GM19035 (cell line): ENCODE results near the gene YY1.
"Not testable (repeated sequence)": the region's sequence is repeated elsewhere in the genome, so short reads cannot be mapped to it uniquely, and the experiment has no call there.

ENCODE experiments used
- ATAC-seq: cut with Tn5 transposase; IDR thresholded peaks from one replicate; pipeline ENCODE4 v1.9.1; 2021; ENCODE audit not compliant: unreplicated experiment

Gene YY1

DNA sequence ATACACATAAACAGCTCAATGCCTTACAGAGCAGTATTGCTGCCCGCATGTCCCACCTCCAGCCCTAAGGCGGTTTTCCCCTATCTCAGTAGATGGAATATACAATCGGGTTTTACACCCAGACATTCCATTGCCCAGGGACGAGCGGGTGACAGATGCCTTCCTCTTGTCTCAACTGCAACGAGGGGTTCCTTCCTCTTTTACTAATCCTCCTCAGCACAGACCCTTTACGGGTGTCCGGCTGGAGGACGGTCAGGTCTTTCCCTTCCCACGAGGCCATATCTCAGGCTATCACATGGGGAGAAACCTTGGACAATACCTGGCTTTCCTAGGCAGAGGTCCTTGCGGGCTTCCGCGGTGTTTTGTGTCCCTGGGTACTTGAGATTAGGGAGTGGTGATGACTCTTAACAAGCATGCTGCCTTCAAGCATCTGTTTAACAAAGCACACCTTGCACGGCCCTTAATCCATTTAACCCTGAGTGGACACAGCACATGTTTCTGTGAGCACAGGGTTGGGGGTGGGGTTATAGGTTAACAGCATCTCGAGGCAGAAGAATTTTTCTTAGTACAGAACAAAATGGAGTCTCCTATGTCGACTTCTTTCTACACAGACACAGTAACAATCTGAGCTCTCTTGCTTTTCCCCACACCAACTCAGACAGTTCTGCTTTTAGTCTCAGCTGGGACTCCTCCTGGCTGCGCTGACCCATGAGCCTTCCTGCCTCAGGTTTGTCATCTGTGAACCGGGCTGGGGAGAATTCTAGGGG is 73.3 kb downstream of the YY1 start:
- not testable (repeated sequence) for ATAC-seq

DNA sequence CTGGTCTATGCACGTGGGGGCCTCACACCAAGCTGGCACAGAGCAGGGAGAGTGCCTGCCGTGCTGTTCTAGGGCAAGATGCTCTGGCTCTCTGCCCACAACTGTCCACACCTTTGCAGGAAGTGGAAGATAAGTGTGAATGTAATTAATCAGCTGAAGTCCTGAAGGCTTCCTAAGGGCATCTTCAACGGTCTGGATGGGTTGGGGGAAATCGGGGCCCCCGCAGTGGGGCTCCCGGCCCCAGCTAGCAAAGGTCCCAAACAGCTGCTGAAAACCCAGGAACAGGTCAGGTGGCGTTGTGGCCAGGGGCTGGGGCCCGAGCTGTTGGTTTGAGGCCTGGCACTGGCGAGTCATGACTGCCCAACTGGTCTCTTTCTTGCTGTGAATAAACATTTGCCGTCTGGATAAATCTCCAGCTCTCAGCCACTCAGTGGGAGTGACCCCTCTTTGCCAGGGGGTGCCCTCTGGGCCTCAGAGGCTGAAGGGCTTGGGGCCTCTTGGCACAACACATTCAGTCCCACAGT is 74.0 kb downstream of the YY1 start:
- no peak for ATAC-seq

DNA sequence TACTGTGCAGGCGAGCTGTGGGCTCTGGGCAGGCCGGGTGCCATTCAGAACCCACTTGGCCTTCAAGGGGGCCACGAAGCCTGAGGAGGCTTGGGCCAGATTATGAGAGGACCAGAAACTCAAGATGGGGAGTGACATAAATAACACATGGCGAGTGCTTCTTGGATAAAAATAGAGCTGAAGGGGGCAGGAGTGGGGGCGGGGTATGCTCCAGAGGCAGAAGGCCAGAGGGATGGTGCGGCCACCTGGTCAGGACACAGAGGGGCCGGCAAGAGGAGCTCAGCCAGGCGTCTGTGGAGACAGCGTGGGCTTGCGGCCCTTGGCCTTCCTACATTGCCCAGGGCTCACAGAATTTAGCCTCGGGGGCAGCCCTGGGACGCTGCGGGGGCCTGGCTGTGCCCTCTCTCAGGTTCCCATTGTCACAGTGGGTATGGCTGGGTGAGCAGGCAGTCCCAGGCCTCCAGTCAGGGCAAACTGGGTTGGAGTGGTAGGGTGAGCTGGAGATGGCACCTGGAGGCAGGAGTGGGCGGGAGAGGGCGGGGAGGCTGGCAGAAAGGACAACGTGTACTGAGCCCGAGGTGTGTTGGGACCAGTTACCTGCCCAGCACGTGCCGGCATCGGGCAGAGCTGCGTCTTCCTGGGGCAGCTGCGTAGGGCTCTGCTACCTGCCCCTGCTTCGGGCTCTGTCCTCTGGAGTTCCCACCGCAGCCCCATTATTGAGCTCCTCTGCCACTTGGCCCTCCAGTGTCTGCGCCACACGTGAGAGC is 74.7 kb downstream of the YY1 start:
- ATAC-seq: no peak

DNA sequence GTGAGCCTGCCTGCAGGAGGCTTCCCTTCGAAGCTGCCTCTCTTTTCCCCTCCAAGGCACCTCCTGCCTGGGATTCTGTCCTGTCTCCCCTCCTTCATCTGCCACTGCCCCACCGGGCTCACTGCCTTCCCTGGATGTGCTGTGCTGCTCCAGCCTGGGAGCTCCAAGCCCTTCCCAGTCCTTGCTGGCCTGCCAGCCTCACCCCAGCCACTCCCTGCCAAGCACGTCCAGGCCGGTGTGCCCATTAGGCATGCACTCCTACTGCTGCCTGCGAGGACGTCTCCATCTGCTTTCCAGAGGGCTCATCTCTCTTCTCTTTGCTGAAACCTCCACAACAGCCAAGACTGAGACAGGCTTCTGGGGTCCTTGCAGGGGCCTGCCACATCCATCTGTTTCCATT is 75.8 kb downstream of the YY1 start:
- no peak for ATAC-seq

DNA sequence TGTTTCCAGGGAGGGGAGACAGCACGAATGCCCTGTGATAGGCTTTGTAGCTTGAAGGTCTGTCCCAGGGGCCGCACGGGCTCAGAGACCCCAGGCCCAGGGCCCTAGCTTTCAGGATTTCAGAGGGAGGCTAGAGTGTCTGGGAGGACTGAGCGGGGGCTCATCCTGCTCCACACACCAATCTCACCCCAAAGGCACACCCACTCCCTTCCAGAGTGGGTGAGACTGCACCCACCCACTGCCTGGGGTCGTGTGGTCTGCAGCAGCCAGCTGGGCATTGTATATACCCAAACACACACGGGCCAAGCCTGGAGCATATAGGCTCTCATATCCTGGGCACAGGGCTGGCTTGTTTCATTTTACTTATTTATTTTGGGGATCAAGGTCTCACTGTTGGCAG is 78.4 kb downstream of the YY1 start:
- no peak for ATAC-seq

DNA sequence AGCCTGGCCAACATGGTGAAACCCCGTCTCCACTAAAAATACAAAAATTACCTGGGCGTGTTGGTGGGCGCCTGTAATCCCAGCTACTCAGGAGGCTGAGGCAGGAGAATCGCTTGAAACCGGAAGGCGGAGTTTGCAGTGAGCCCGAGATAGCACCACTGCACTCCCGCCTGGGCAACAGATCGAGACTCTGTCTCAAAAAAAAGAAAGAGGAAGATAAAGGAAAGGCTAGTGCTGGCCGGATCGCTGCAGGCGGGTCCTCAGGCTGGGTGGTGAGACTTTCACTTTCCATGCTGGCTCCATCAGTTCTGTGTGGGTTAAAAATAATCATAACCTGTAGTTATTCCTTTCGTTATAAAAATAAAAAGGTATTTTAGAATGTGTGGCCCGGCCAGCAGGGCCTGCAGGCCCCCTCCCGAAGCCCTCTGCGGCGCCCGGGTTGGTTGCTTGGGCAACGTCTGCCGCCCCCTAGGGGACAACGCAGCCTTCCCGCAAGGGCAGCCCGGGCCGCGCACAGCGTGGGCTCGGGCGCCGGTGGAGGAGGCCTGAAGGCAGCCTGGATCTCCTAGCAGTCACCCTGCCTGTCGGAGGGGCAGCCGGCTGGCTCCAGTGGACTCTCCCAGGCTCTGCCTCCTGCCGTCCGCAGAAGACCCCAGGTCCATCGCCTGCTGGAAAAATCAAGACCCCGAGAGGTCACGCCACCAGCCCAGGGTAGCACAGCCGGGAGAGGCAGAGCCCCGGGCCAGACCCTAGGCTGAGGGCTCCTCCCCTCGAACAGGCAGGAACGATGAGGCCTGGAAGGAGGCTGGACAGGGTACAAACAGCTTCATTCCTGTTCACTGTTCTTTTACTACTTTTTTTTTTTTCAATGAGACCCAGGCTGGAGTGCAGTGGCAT is 79.2 kb downstream of the YY1 start:
- ATAC-seq: peak; percentile 82

DNA sequence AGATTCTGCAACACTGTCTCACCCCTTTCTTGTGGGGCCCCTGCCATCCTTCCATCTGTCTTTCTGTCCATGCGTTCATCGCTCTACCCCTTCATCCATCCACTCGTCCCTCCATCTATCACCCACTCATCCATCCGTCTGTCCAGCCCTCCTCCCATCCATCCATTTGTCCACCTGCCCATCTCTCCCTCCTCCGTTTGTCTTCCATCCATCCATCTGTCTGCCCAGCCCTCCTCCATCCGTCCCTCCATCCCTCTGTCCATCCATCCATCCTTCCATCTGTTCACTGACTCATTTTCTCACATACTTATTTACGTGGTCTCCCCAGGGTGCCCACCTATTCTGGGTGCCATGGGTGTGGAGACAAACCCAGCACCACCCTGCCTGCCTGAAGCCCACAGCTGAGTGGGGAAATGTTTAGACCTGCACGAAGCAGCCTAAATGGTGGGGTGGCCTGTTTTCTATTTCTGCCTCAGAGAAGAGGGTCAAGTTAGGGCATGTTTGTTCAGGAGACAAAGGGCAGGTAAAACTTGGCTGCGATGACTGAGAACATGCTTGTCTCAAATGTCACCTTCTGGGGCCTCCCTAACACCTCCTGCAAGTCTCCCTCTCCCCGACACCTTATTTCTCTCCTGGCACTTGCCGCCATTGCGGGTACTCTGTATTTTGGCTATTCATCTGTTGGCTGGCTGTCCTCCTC is 81.4 kb downstream of the YY1 start:
- no peak for ATAC-seq

DNA sequence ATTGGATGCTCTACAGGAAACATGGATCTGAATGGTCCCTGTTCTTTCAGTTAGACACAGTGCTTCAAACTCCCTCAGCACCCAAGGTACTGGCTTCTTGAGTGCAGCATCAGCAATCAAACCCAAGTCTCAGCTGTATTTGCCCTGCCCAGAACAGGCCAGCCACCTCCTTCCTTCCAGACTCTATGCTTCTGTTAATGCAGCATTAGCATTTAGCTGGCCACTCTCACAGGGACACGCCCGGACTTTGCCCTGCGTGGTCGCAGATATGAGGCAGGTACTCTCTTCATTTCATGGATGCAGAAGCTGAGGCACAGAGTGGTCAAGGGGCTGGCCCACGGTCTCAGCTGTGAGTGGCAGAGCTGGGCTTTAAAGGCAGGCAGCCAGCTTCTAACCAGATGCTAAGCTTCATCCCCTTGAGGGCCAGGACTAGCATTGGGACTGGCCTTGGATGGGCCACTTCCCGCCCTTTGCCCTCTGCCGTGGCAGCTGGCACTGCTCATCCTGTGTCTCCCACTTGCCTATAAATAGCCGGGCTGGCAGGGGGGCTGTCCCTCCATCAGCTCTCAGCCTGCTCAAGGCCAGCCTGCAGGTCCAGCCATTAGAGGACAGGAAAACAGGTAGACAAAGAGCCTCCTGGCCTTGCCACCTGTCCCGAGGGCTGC is 82.7 kb downstream of the YY1 start:
- no peak for ATAC-seq

DNA sequence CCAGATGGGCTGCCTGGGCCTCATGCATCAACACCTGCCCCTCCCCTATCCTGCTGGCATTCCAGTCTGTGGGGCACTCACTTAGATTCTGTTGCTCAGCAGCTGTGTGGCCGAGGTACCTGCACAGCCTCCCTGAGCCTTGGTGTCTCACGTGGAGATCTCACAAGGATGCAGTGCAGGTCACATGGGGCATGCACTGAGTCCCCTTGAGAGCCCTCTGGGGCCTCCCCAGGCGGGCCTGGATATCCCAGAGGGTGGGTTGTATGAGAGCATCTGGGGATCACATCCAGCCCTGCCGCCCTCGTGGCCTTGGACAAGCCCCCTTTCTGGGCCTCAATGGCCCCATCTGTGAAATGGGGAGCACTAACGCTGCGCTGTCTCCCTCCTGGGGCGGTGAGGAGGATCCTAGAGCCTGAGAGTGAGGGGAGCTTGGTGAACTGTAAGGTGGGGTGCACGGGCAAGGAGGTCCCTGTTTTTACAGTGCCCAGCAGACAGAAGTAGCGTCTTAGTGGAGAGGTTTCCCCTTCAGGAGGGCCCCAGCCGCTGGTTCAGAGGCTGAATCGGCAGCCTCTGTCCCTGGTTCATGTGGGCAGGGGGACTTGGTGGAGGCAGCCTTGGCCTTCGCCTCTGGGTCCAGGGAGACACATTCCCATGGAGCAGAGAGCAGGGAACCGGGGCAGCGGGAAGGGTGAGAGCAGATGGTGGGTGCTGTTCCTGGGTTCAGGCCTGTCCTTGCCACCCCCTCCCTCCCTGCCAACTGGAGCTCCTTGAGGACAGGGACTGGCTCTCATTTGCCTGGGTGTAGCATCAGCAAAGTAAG is 83.4 kb downstream of the YY1 start:
- ATAC-seq: no peak

GRCh38 chr14:100323121-100323941 is 84.4 kb downstream of the YY1 start, which contains the start of gene SLC25A47:
Gene SLC25A47, plus strand, starts transcription at chr14:100323339. Its CDS starts 76 bp downstream, at chr14:100323415.
- no peak for ATAC-seq

GRCh38 chr14:100323942-100324307 is 85.0 kb downstream of the YY1 start:
- no peak for ATAC-seq

DNA sequence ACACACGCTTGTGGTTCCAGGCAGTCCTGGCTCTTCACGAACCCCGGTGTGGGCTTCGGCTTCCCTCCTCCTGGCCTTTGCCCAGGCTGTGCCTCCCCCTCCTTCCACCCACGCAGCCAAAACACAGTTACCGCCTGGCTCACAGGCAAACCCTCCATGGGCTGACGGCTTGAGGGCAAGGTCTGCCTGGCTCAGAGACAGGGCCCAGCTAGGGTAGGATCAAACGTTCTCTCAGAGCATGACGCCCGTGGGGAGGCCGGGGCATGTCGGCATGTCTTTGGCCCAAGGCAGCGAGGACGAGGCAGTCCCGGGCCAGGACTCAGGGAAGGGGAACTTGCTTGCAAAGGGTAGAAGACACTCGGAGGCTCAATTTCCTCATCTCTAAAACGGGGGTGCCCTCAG is 86.3 kb downstream of the YY1 start:
- no peak for ATAC-seq

DNA sequence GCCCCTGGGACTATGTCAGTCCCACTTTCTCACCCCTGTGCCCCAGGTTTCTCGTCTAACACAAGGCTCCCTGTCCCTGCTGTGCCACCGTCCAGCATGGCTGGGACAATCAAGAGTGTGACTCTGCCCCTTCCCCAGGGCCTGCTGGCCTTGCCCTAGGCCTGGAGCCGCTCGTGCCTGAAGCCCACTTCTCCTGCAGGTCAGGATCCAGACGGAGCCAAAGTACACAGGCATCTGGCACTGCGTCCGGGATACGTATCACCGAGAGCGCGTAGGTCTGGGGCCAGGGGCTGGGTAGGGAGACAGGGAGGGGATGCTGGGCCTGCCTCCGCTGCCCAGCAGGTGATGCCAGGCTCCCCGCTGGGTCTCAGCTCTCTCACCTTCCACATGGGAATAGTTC is 87.0 kb downstream of the YY1 start:
- no peak for ATAC-seq

DNA sequence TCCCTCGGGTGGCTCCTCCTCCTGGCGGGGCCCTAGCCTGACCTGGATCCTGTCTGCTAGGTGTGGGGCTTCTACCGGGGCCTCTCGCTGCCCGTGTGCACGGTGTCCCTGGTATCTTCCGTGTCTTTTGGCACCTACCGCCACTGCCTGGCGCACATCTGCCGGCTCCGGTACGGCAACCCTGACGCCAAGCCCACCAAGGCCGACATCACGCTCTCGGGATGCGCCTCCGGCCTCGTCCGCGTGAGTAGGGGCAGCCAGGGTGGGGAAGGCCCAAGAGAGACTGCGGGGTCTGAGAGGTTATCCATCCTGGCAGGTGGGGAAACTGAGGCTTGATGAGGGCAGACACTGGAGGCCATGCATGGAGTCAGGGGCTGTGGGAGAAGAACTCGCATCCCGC is 88.2 kb downstream of the YY1 start:
- no peak for ATAC-seq

DNA sequence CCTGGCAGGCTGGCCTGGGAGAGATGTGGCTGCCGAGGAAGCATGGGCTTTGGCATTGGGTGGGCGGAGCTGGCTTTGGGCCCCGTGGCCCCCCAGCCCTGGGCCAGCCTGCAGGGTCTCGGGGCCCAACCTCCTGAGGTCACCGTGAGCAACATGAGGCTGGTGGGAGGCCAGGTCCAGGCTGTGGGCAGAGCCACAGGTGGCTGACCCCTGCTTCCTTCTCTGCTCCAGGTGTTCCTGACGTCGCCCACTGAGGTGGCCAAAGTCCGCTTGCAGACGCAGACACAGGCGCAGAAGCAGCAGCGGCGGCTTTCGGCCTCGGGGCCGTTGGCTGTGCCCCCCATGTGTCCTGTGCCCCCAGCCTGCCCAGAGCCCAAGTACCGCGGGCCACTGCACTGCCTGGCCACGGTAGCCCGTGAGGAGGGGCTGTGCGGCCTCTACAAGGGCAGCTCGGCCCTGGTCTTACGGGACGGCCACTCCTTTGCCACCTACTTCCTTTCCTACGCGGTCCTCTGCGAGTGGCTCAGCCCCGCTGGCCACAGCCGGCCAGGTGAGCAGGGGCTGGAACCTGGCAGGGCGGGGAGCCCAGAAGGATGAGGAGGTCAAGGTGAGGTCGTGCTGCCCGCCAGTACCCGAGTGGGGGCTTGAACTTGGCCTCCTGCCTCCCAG is 89.7 kb downstream of the YY1 start:
- ATAC-seq: no peak

GRCh38 chr14:100329233-100330006 is 90.5 kb downstream of the YY1 start:
- ATAC-seq: no peak

DNA sequence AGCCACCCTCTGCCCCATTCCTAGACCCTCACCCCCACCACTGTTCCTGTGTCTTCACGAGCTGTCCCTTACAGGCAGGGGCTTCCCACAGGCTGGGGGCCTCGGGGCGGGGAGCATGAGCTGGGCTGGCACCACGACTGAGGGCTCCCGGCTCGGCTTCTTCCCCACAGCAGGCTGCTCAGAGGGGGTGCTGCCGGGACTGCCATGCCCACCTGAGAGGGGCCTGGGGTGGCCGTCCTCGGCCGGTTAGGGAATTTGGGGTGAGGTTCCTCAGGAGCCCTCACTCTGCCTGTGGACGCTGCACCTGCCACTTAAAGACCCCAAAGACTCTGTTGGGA is 91.0 kb downstream of the YY1 start:
- no peak for ATAC-seq
